ENCODE measurements around the gene LRRC10.

DNA sequence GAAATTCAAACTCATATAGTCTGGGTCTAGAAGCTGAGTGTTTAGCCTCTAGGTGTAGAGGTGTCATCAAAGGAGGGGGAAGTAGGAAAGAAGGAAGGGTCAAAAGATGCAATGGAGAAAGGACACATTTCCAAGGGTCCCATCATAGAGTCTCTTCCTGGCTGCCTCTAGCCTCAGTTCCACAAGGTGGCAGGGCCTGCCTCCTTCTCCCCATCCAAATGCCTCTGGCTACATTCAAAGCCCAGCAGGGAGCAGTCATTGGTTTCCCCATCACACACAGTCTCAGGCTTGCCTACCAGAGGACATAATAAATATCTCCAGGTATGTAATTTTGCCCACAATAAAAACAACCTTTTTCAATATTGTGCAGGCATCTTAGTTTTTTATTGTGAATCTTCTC is 27.5 kb downstream of the LRRC10 start:
- no peak for TF ChIP-seq EZH2 (IDR thresholded peaks at IDR 0.05; ENCODE audit: borderline replicate concordance, low read length)
- TF ChIP-seq, protein P1, sequence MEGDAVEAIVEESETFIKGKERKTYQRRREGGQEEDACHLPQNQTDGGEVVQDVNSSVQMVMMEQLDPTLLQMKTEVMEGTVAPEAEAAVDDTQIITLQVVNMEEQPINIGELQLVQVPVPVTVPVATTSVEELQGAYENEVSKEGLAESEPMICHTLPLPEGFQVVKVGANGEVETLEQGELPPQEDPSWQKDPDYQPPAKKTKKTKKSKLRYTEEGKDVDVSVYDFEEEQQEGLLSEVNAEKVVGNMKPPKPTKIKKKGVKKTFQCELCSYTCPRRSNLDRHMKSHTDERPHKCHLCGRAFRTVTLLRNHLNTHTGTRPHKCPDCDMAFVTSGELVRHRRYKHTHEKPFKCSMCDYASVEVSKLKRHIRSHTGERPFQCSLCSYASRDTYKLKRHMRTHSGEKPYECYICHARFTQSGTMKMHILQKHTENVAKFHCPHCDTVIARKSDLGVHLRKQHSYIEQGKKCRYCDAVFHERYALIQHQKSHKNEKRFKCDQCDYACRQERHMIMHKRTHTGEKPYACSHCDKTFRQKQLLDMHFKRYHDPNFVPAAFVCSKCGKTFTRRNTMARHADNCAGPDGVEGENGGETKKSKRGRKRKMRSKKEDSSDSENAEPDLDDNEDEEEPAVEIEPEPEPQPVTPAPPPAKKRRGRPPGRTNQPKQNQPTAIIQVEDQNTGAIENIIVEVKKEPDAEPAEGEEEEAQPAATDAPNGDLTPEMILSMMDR (conservative IDR thresholded peaks at IDR 0.05 in 1 of 2, IDR thresholded peaks at IDR 0.05 in 1 of 2; ENCODE audit: extremely low read depth in 1 of 2, insufficient read depth in 1 of 2, low read depth in 1 of 2, low read length in 2 of 2): peak in 1 of 2 donors; percentile 32
